Keratinocyte (primary cell): ENCODE measurements around the gene KCNN4. TPM values are rescaled to one million over a fixed set of nuclear protein-coding genes. Genes with fewer than 3 reads are reported as not detected.
A peak's percentile ranks its signal among the peaks of the same experiment; 100 is the strongest.

Experiments used
- DNase-seq: peaks from one replicate; pipeline ENCODE4 v3.0.0-alpha.2; 2011; ENCODE audit warnings: low read depth, missing footprints, low spot score
- FAIRE-seq: peaks from 2 replicates; lab custom pipeline; 2011; peaks lifted over from hg19 to GRCh38; lab: Jason Lieb, UNC
- H2AFZ ChIP-seq: 2 replicates; pipeline ENCODE4 v1.6.0; 2012; ENCODE audit warnings: low read length, control low read depth, inconsistent platforms; ENCODE audit not compliant: control insufficient read depth
- H3K27ac ChIP-seq: 2 replicates; pipeline ENCODE4 v1.5.1; 2011; ENCODE audit warnings: low read length; ENCODE audit not compliant: control insufficient read depth, insufficient read depth
- H3K27me3 ChIP-seq: 3 replicates; pipeline ENCODE4 v1.6.0; 2011; ENCODE audit warnings: low read length; ENCODE audit not compliant: control insufficient read depth, insufficient read depth; ENCODE audit errors: extremely low read depth
- H3K36me3 ChIP-seq, 2 experiments: 2 replicates in 1 of 2; 3 replicates in 1 of 2; pipeline ENCODE4 v1.5.1; 2011; ENCODE audit warnings: low read length in 2 of 2, mild to moderate bottlenecking in 1 of 2; ENCODE audit not compliant: control insufficient read depth in 2 of 2, insufficient read depth in 2 of 2; ENCODE audit errors: extremely low read depth in 1 of 2
- H3K4me1 ChIP-seq: 3 replicates; pipeline ENCODE4 v1.5.1; 2011; ENCODE audit warnings: low read length; ENCODE audit not compliant: control insufficient read depth, insufficient read depth; ENCODE audit errors: extremely low read depth
- H3K4me2 ChIP-seq: 3 replicates; pipeline ENCODE4 v1.6.0; 2011; ENCODE audit warnings: low read depth, low read length; ENCODE audit not compliant: control insufficient read depth, insufficient read depth; ENCODE audit errors: extremely low read depth
- H3K4me3 ChIP-seq, 3 experiments: fragments of 200-600 bp in 1 of 3; sonication (generic) in 1 of 3; 2 replicates in 2 of 3; 3 replicates in 1 of 3; pipeline ENCODE4 v1.5.1; 2011 to 2016; ENCODE audit warnings: low read length in 3 of 3, mild to moderate bottlenecking in 3 of 3, control low read depth in 2 of 3, inconsistent platforms in 1 of 3, low read depth in 1 of 3, mixed read lengths in 1 of 3, mixed run types in 1 of 3, moderate library complexity in 1 of 3; ENCODE audit not compliant: control insufficient read depth in 2 of 3, insufficient read depth in 2 of 3; ENCODE audit errors: extremely low read depth in 1 of 3
- H3K79me2 ChIP-seq: 2 replicates; pipeline ENCODE4 v1.6.0; 2012; ENCODE audit warnings: low read length; ENCODE audit not compliant: control insufficient read depth, insufficient read depth
- H3K9ac ChIP-seq: 3 replicates; pipeline ENCODE4 v1.6.0; 2011; ENCODE audit warnings: low read length; ENCODE audit not compliant: control insufficient read depth, insufficient read depth; ENCODE audit errors: extremely low read depth
- H3K9me1 ChIP-seq: 3 replicates; pipeline ENCODE4 v1.6.0; 2011; ENCODE audit warnings: low read length; ENCODE audit not compliant: control insufficient read depth, insufficient read depth; ENCODE audit errors: extremely low read depth
- H3K9me3 ChIP-seq: 2 replicates; pipeline ENCODE4 v1.5.1; 2012; ENCODE audit warnings: low read depth, low read length; ENCODE audit not compliant: control insufficient read depth
- H4K20me1 ChIP-seq: 3 replicates; pipeline ENCODE4 v1.6.0; 2011; ENCODE audit warnings: low read length; ENCODE audit not compliant: control insufficient read depth, insufficient read depth; ENCODE audit errors: extremely low read depth
- CTCF ChIP-seq, 3 experiments: IDR thresholded peaks in 1 of 3; conservative IDR thresholded peaks in 1 of 3; optimal IDR thresholded peaks in 1 of 3; 2 replicates in 2 of 3; 3 replicates in 1 of 3; pipeline versions ENCODE3 to v1.5.1; 2011; ENCODE audit warnings: low read length in 3 of 3, mild to moderate bottlenecking in 3 of 3, moderate library complexity in 2 of 3, control low read depth in 1 of 3, inconsistent platforms in 1 of 3; ENCODE audit not compliant: insufficient read depth in 2 of 3; ENCODE audit errors: extremely low read depth in 1 of 3
- EZH2 ChIP-seq: IDR thresholded peaks from one replicate; pipeline ENCODE4 v1.6.1; 2012; ENCODE audit warnings: inconsistent platforms, mild to moderate bottlenecking, low read length, moderate library complexity
- dilution Hi-C: fragments of 300-500 bp; cut with MboI; formaldehyde crosslinking; loops from one replicate; pipeline ENCODE4 v1.7.0; 2020; ENCODE audit warnings: low sequenced_read_pairs; ENCODE audit not compliant: extremely low pct_ligation_motif_present
- polyA plus RNA-seq, 5 experiments: library from polyadenylated mRNA; depleted of rRNA in 3 of 5; stranded (reverse) in 3 of 5; stranded (forward) in 1 of 5; unstranded in 1 of 5; fragments of >200 nt; gene quantifications; 1 replicate in 1 of 5; 2 replicates in 3 of 5; 3 replicates in 1 of 5; pipeline versions ENCODE4 v1.2.1 to v1.2.3, GENCODE V29; 2011 to 2012; ENCODE audit warnings: missing spikeins in 2 of 5, low read depth in 1 of 5, low replicate concordance in 1 of 5

Gene KCNN4
- polyA plus RNA-seq, 1 donor (not counting 4 experiments of a cell fraction or from before 2014, with no cell fraction given), result 9.8 TPM

DNA sequence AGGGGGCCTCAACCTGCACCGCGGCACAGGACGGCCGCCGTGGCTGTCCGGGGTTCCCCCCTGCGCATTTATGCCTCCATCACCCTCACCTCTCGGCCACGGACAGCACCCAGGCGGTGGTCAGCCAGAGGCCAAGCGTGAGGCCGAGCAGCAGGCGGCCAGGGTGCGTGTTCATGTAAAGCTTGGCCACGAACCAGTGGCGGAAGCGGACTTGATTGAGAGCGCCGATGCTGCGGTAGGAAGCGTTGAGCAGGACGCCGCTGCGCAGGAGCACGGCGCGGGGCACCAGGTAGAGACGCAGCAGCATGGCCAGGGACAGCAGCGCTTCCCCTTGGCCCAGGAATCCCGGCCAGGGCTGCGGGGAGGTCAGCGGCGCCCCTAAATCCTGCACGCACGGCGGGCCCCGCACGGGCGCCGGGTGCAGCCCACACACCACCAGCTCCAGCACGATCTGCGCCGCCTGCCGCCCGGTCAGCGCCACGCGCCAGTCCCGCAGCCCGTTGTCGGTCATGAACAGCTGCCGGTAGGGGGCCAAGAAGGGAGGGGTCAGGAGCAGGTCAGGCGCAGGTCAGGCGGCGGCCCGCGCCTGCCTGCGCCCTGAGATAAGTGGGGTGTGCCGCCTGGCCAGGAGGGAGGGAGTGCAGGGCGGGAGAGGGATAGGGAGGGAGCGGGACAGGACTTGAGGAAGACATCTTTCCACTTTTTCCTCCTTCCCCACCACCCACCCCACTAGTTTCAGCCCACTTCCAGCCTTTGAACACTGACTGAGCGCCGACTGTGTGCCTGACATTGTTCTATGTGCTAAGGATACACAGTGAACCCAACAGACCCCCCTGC, 6.5 kb downstream of the KCNN4 start:
- no peaks in the 10 kb centered on the region for H3K9me1 ChIP-seq
- no peaks in the 10 kb centered on the region for H4K20me1 ChIP-seq
- no peak for FAIRE-seq
- peak; percentile 27 to 69 (median 44) for TF ChIP-seq CTCF (optimal IDR thresholded peaks at IDR 0.05 in 1 of 3, IDR thresholded peaks at IDR 0.05 in 1 of 3, conservative IDR thresholded peaks at IDR 0.05 in 1 of 3; ENCODE audit: extremely low read depth in 1 of 3, insufficient read depth in 2 of 3, low read length in 3 of 3)
- no peak for TF ChIP-seq EZH2
- no peak overlapping the region for H3K27ac ChIP-seq
- H3K4me3 ChIP-seq, result no peak overlapping the region
- H3K27me3 ChIP-seq, result no peaks in the 10 kb centered on the region
- no peak overlapping the region for H3K9ac ChIP-seq
- peaks cover 15% of the 10 kb centered on the region for H3K4me1 ChIP-seq
- no peaks in the 10 kb centered on the region for H3K9me3 ChIP-seq
- DNase-seq, result no peak
- no peaks in the 10 kb centered on the region for H3K79me2 ChIP-seq
- dilution Hi-C loops, result no loop called here
- no peak overlapping the region for H2AFZ ChIP-seq
- H3K36me3 ChIP-seq, result peaks cover 0 to 2% of the 10 kb centered on the region in 2 experiments
- peak overlapping the region; percentile 9 for H3K4me2 ChIP-seq

DNA sequence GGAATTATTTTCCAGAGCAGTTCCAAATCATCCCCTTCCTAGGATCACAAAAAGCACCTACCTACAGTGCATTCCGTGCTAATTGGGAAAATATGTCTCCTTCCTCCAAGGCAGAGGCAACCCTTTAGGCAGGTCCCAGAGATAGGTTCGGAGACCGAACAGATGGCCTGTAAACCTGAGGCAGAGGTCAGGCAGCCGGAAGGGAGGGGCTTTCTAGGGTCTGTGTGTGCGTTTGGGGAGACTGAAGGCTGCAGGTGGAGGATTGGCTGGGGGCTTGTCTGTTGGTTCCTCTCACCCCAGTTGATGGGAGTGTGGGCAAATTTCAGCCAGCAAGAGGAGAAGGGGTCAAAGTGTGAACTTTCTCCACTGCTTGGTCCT, 7.1 kb downstream of the KCNN4 start:
- Histone ChIP-seq H3K79me2 (no peaks in the 10 kb centered on the region), H3K27me3 (no peaks in the 10 kb centered on the region)

More for the DNA sequence above, 7.1 kb downstream of the KCNN4 start:
- dilution Hi-C loops, result no loop called here
- H3K9me3 ChIP-seq, result no peaks in the 10 kb centered on the region
- FAIRE-seq, result no peak
- no peaks in the 10 kb centered on the region for H3K9me1 ChIP-seq
- peaks cover 0 to 4% of the 10 kb centered on the region in 2 experiments for H3K36me3 ChIP-seq
- no peak overlapping the region for H3K4me2 ChIP-seq
- no peak overlapping the region for H2AFZ ChIP-seq
- H3K27ac ChIP-seq, result no peak overlapping the region
- TF ChIP-seq EZH2, result no peak
- TF ChIP-seq CTCF (optimal IDR thresholded peaks at IDR 0.05 in 1 of 3, IDR thresholded peaks at IDR 0.05 in 1 of 3, conservative IDR thresholded peaks at IDR 0.05 in 1 of 3; ENCODE audit: extremely low read depth in 1 of 3, insufficient read depth in 2 of 3, low read length in 3 of 3), result no peak
- no peak for DNase-seq
- H4K20me1 ChIP-seq, result no peaks in the 10 kb centered on the region
- no peak overlapping the region for H3K4me3 ChIP-seq
- H3K9ac ChIP-seq, result no peak overlapping the region
- peaks cover 10% of the 10 kb centered on the region for H3K4me1 ChIP-seq
